Chondrocyte (in vitro differentiated cells): ENCODE measurements around the gene TNNC1. TPM values are rescaled to one million over a fixed set of nuclear protein-coding genes. Genes with fewer than 3 reads are reported as not detected.

ENCODE experiments used
- DNase-seq: peaks from one replicate; pipeline ENCODE4 v3.0.0; 2021; ENCODE audit warnings: mixed read lengths, low spot score
- H3K27ac Mint-ChIP-seq: one replicate; pipeline ENCODE4 v1.8.0; 2021; ENCODE audit warnings: mild to moderate bottlenecking, moderate library complexity, mixed read lengths; ENCODE audit not compliant: unreplicated experiment
- H3K27me3 Mint-ChIP-seq: 2 replicates; pipeline ENCODE4 v1.8.0; 2021; ENCODE audit warnings: low read depth, mixed read lengths
- H3K36me3 Mint-ChIP-seq: 2 replicates; pipeline ENCODE4 v1.8.0; 2021; ENCODE audit warnings: low read depth, mixed read lengths
- H3K4me1 Mint-ChIP-seq: 2 replicates; pipeline ENCODE4 v1.8.0; 2021; ENCODE audit warnings: low read depth, mild to moderate bottlenecking, mixed read lengths
- H3K4me3 Mint-ChIP-seq: one replicate; pipeline ENCODE4 v1.8.0; 2021; ENCODE audit warnings: mild to moderate bottlenecking, moderate library complexity, mixed read lengths; ENCODE audit not compliant: unreplicated experiment
- H3K9me3 Mint-ChIP-seq: 2 replicates; pipeline ENCODE4 v1.8.0; 2021; ENCODE audit warnings: low read depth, mixed read lengths
- total RNA-seq: library from RNA; stranded (reverse); gene quantifications from 3 replicates; pipeline ENCODE4 v1.2.1, GENCODE V29; 2021
- TF ChIP-seq, protein P1 (sequence below): fragments of 200-600 bp; sonication (generic); IDR thresholded peaks from 2 replicates; pipeline ENCODE4 v1.5.0; 2021; ENCODE audit warnings: antibody characterized with exemption, mild to moderate bottlenecking, moderate library complexity

Gene TNNC1
- total RNA-seq, 1 donor from 2014 or later, result 12.7 TPM

DNA sequence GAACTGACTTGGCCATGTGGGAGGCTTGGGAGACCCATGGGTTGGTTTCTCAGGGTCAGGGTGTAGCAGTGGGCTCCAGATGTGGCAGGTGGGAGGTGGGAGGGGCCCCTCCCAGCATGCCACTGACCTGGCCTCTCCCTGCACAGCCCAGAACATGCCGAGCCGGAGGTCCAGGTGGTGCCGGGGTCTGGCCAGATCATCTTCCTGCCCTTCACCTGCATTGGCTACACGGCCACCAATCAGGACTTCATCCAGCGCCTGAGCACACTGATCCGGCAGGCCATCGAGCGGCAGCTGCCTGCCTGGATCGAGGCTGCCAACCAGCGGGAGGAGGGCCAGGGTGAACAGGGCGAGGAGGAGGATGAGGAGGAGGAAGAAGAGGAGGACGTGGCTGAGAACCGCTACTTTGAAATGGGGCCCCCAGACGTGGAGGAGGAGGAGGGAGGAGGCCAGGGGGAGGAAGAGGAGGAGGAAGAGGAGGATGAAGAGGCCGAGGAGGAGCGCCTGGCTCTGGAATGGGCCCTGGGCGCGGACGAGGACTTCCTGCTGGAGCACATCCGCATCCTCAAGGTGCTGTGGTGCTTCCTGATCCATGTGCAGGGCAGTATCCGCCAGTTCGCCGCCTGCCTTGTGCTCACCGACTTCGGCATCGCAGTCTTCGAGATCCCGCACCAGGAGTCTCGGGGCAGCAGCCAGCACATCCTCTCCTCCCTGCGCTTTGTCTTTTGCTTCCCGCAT lies 33.4 kb upstream of the TNNC1 start:
- peaks cover 35% of the 10 kb centered on the region for H3K36me3 Mint-ChIP-seq
- H3K9me3 Mint-ChIP-seq, result no peaks in the 10 kb centered on the region
- no peak overlapping the region for H3K4me3 Mint-ChIP-seq
- H3K27ac Mint-ChIP-seq, result no peak overlapping the region
- peaks cover 23% of the 10 kb centered on the region for H3K4me1 Mint-ChIP-seq
- no peak for DNase-seq
- H3K27me3 Mint-ChIP-seq, result no peaks in the 10 kb centered on the region
- TF ChIP-seq, protein P1, sequence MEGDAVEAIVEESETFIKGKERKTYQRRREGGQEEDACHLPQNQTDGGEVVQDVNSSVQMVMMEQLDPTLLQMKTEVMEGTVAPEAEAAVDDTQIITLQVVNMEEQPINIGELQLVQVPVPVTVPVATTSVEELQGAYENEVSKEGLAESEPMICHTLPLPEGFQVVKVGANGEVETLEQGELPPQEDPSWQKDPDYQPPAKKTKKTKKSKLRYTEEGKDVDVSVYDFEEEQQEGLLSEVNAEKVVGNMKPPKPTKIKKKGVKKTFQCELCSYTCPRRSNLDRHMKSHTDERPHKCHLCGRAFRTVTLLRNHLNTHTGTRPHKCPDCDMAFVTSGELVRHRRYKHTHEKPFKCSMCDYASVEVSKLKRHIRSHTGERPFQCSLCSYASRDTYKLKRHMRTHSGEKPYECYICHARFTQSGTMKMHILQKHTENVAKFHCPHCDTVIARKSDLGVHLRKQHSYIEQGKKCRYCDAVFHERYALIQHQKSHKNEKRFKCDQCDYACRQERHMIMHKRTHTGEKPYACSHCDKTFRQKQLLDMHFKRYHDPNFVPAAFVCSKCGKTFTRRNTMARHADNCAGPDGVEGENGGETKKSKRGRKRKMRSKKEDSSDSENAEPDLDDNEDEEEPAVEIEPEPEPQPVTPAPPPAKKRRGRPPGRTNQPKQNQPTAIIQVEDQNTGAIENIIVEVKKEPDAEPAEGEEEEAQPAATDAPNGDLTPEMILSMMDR, result no peak

DNA sequence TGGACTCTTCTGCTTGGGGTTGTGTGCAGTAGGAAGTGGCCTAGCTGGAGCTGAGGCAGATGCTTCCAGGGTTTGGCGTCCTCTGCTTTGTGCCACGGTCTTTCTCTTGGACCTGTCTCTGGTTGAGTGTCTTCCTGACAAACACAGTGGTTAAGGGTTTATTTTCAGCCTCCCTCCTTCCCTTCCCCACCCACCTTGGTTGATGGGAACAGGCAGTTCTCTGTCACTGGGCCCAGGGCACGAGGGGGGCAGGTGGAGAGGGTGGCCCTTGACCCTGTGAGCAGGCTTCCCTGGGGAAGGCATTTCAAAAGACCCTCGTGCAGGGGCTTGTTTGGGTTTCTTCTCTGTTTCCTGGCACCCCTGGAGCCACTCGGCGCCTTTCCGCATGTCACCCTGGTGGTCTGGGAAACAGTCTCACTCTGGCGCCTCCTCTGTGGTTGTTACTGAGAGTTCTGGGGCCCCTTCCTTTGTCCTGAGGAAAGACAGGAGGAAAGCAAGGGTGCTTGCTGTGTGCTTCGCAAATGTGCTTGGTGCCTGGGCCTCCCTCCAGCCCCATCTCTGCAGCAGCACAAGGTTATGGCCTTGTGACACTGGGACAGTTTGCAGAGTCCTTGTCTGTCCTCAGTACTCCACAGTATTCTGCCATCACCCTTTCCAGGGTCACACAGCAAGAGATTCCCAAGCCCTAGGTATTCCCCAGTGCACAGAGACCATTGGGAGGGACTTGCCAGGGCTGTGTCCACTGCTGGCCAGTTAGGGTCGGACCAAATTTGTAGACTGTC lies 31.0 kb upstream of the TNNC1 start:
- H3K4me1 Mint-ChIP-seq, result peaks cover 19% of the 10 kb centered on the region
- no peak overlapping the region for H3K27ac Mint-ChIP-seq
- DNase-seq, result no peak
- no peak overlapping the region for H3K4me3 Mint-ChIP-seq
- H3K36me3 Mint-ChIP-seq, result peaks cover 31% of the 10 kb centered on the region
- H3K9me3 Mint-ChIP-seq, result no peaks in the 10 kb centered on the region
- H3K27me3 Mint-ChIP-seq, result no peaks in the 10 kb centered on the region
- TF ChIP-seq, protein P1, result no peak

DNA sequence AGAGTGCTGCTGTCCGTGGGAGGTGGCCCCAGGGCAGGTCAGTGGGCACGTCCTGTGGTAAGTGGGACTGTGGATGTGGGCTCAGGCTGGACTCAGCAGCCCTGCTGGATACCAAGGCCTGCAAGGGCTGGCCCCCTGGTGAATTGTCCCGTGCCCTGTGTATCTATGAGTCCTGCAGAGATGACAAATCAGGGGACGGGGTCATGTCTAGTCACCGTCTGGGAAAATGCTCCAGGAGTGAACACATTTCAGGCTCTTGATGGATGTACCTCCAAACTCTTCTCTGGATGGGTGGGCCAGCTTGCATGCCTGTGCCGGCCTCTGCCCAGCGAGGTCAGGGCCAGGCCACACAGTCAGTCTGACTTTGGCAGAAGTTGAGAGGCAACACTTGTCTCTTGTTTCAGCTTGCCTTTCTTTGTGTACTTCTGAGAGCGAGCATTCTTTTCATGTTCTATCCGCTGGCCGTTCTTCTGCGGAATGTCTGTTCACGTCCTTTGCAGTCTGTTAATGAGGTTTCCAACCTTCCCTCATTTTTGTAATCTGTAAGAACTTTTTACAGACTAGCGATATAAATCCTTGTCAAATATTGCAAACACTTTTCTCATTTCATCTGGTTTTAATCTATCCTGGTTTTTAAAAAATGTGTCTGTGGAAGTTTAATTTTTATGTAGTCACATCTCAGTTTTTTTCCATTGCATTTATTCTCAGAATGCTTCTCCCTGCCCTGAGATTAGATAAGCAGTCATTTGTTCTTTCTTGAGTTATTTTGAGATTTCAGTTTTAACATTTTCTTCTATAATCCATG lies 29.9 kb upstream of the TNNC1 start:
- no peak for DNase-seq
- Mint-ChIP-seq H3K9me3 (no peaks in the 10 kb centered on the region), H3K27me3 (no peaks in the 10 kb centered on the region), H3K27ac (peak overlapping the region; percentile 52), H3K4me3 (no peak overlapping the region), H3K36me3 (peaks cover 39% of the 10 kb centered on the region), H3K4me1 (peaks cover 19% of the 10 kb centered on the region)
- TF ChIP-seq, protein P1, result no peak

DNA sequence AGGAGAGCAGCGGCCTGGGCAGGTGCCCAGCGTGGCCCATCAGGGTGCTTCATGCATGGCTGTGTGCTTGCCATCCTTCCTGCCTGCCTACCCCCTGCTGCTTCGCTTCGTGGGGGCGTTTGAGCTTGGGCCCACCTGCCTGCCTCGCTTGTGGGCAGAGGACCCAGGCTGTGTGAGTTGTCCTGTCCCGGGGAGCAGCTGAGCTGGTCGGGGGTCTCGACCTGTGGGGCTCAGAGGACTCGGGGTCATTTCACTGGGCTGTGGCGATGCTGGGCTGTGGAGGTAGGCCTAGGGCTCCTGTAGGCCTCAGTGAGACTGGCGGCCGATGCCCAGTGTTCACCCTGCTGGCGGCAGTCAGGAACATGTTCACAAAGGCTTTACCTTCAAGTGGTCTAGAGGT lies 29.2 kb upstream of the TNNC1 start:
- Mint-ChIP-seq H3K27me3 (no peaks in the 10 kb centered on the region), H3K27ac (peak overlapping the region; percentile 73), H3K36me3 (peaks cover 40% of the 10 kb centered on the region), H3K4me1 (peaks cover 19% of the 10 kb centered on the region), H3K9me3 (no peaks in the 10 kb centered on the region), H3K4me3 (no peak overlapping the region)
- TF ChIP-seq, protein P1, result no peak
- peak; percentile 86 for DNase-seq
